Spleen (tissue), 11 donors: ENCODE measurements around the gene PRKCH. TPM values are rescaled to one million over a fixed set of nuclear protein-coding genes. Genes with fewer than 3 reads are reported as not detected.

ENCODE experiments used
- DNase-seq: peaks from one replicate; pipeline ENCODE4 v3.0.0-alpha.2; 2020
- H3K27ac ChIP-seq, 8 donors: fragments of 200-600 bp; sonication (generic) in 7 of 8; 1 replicate in 4 of 8; 2 replicates in 4 of 8; pipeline versions ENCODE4 v1.5.0 to v1.8.0; 2016 to 2021; ENCODE audit warnings: inconsistent platforms in 4 of 8, mild to moderate bottlenecking in 4 of 8, moderate library complexity in 1 of 8
- H3K27me3 ChIP-seq, 7 donors: fragments of 200-600 bp; sonication (generic) in 6 of 7; replicated peaks in 1 of 7; 1 replicate in 4 of 7; 2 replicates in 3 of 7; pipeline versions ENCODE4 v1.5.0 to v1.8.0; 2016 to 2021; ENCODE audit warnings: inconsistent platforms in 3 of 7, mild to moderate bottlenecking in 1 of 7
- H3K36me3 ChIP-seq, 6 donors: fragments of 200-600 bp; sonication (generic) in 5 of 6; 1 replicate in 4 of 6; 2 replicates in 2 of 6; pipeline versions ENCODE4 v1.5.0 to v1.8.0; 2016 to 2021; ENCODE audit warnings: inconsistent platforms in 2 of 6
- H3K4me1 ChIP-seq, 6 donors: fragments of 200-600 bp; sonication (generic) in 5 of 6; 1 replicate in 3 of 6; 2 replicates in 3 of 6; pipeline versions ENCODE4 v1.5.0 to v1.8.0; 2016 to 2021; ENCODE audit warnings: inconsistent platforms in 3 of 6
- H3K4me3 ChIP-seq, 8 donors: fragments of 200-600 bp; sonication (generic) in 7 of 8; 1 replicate in 4 of 8; 2 replicates in 4 of 8; pipeline versions ENCODE4 v1.5.0 to v1.8.0; 2016 to 2021; ENCODE audit warnings: inconsistent platforms in 4 of 8, mild to moderate bottlenecking in 4 of 8, moderate library complexity in 2 of 8
- H3K9me3 ChIP-seq, 8 donors: fragments of 200-600 bp; sonication (generic) in 7 of 8; 1 replicate in 4 of 8; 2 replicates in 4 of 8; pipeline versions ENCODE4 v1.5.0 to v1.8.0; 2016 to 2021; ENCODE audit warnings: inconsistent platforms in 4 of 8
- POLR2A ChIP-seq, 3 donors: fragments of 450-650 bp; IDR thresholded peaks; one replicate each; pipeline ENCODE4 v1.5.1; 2017; ENCODE audit warnings: antibody characterized with exemption in 3 of 3, mild to moderate bottlenecking in 1 of 3
- POLR2AphosphoS5 ChIP-seq, 3 donors: sonication (generic); formaldehyde crosslinking; IDR thresholded peaks; one replicate each; pipeline ENCODE4 v1.5.1; 2017; ENCODE audit warnings: antibody characterized with exemption in 3 of 3
- WGBS, 5 donors: extraction: QIAGEN DNeasy Blood & Tissue Kit in 3 of 5; methylation state at CpG; one replicate each; pipeline versions ENCODE4 v1.1.5 to v1.1.7; 2013 to 2018; 5-methylcytosine and 5-hydroxymethylcytosine counted together
- intact Hi-C: fragments of 100-400 bp; cut with DNase I; formaldehyde crosslinking; loops from one replicate; pipeline ENCODE4 v1.15.0; 2023; ENCODE audit warnings: low total_unique reads
- polyA plus RNA-seq, 3 donors: library from polyadenylated mRNA; stranded (reverse); fragments of 200-250 nt; gene quantifications; one replicate each; pipeline ENCODE4 v1.2.1, GENCODE V29; 2013
- total RNA-seq, 7 donors: library from RNA; depleted of rRNA in 3 of 7; stranded (reverse); fragments of >200 nt in 3 of 7; fragmentation: NEBNext Ultra II Directional in 4 of 7; extraction: Animal tissue kit (Norgen Biotek cat#: 25700) in 4 of 7; gene quantifications; one replicate each; pipeline versions ENCODE4 v1.1.0 to v1.2.1, GENCODE V29; 2016 to 2021
- TF ChIP-seq, protein P1 (sequence below), 11 experiments: fragments of 200-600 bp in 7 of 11; fragments of 450-650 bp in 4 of 11; sonication (generic) in 4 of 11; IDR thresholded peaks in 8 of 11; conservative IDR thresholded peaks in 3 of 11; 1 replicate in 7 of 11; 2 replicates in 4 of 11; pipeline versions ENCODE4 v1.4.0 to v1.8.0; 2016 to 2021; ENCODE audit warnings: antibody characterized with exemption in 11 of 11, inconsistent platforms in 4 of 11, mild to moderate bottlenecking in 1 of 11
- donor health status: healthy with polysubstance abuse.
- donor health status: DM: no; HTN: no; CAD: no; lungs with moderate emphysema.
- donor health status: DM: no; HTN: no; CAD: no.
- donor health status: Bipolar disorder and iron deficiency.
- donor health status: healthy.
- donor health status: DM: no; HTN: no; CAD: no.
- donor health status: DM: yes; HTN: yes; CAD: no.

The PRKCH gene
- total and polyA plus RNA-seq, 10 donors: 10.0 to 184 (median 105) TPM

DNA sequence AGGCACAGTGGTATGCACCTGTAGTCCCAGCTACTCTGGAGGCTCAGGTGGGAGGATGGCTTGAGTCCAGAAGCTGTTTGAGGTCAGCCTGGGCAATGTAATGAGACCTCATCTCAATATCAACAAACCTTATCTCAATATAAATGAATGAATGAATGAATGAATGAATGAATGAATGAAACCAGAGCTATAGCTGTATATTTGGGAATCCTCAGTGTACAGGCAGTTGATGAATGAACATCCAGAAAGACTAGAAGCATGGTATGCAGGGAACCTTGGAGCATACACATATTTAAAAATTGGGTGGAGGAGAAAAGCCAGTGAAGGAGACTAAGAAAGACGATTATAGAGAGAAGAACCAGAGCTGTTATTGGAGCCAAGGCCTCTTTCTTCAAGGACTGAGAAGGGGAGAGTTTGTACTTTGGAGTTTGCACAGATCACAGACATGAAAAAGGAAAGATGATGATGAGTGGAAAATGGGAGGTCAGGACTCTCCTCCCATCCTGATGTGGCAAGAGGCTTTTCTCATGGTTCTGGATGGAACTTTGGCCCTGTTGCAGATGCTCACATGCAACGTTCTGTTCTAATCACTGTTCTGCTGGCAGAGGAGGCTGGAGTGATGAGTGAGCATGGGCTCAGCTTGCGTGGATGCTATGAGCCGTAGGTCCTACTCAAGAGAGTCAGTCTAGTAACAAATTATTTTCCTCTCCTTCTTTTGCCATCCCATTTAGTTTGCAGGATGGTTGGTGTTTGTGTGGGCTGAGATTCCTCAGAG is 114.4 kb downstream of the PRKCH start:
- Histone ChIP-seq H3K27ac (peak overlapping the region in 3 of 8 donors; percentile 21 to 74 (median 28)), H3K4me3 (no peak overlapping the region), H3K36me3 (no peaks in the 10 kb centered on the region), H3K9me3 (no peaks in the 10 kb centered on the region), H3K27me3 (no peaks in the 10 kb centered on the region), H3K4me1 (peaks cover 43 to 100% (median 69%) of the 10 kb centered on the region in 6 donors)
- TF ChIP-seq, protein P1, sequence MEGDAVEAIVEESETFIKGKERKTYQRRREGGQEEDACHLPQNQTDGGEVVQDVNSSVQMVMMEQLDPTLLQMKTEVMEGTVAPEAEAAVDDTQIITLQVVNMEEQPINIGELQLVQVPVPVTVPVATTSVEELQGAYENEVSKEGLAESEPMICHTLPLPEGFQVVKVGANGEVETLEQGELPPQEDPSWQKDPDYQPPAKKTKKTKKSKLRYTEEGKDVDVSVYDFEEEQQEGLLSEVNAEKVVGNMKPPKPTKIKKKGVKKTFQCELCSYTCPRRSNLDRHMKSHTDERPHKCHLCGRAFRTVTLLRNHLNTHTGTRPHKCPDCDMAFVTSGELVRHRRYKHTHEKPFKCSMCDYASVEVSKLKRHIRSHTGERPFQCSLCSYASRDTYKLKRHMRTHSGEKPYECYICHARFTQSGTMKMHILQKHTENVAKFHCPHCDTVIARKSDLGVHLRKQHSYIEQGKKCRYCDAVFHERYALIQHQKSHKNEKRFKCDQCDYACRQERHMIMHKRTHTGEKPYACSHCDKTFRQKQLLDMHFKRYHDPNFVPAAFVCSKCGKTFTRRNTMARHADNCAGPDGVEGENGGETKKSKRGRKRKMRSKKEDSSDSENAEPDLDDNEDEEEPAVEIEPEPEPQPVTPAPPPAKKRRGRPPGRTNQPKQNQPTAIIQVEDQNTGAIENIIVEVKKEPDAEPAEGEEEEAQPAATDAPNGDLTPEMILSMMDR (IDR thresholded peaks at IDR 0.05 in 8 of 11, conservative IDR thresholded peaks at IDR 0.05 in 3 of 11): no peak
- TF ChIP-seq POLR2AphosphoS5 (IDR thresholded peaks at IDR 0.05) (peak in 1 of 3 donors; percentile 49), POLR2A (IDR thresholded peaks at IDR 0.05) (no peak)
- WGBS, 5 donors: 75 to 88% (median 76%) methylated on average over 4 of the region's 4 CpGs
- intact Hi-C loops: no loop called here
- no peak for DNase-seq

DNA sequence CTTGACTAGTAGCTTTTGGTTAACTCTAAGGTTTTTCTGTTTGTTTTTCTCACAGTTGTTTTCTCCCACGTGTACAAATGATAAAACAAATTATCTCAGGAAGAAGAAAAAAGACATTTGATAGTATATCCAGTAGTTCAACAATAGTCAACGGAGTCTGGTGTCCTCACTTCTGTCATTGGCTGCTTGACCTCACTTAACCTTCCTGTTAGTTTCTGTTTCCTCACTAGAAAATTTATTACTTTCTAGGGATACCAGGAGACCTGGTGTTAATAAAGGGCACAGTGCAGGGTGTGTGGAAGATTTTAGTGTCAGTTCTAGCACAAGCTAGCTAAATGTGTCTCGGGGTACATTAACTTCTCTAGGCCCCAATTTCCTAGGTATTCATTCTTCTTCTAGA is 116.0 kb downstream of the PRKCH start:
- intact Hi-C loops: no loop called here
- H3K27me3 ChIP-seq: no peaks in the 10 kb centered on the region
- H3K27ac ChIP-seq: peak overlapping the region in 5 of 8 donors; percentile 54 to 74 (median 65)
- WGBS, 5 donors: 35 to 43% (median 38%) methylated on average over 3 of the region's 3 CpGs
- no peaks in the 10 kb centered on the region for H3K36me3 ChIP-seq
- H3K4me3 ChIP-seq: no peak overlapping the region
- no peak for DNase-seq
- TF ChIP-seq POLR2A (IDR thresholded peaks at IDR 0.05) (no peak), POLR2AphosphoS5 (IDR thresholded peaks at IDR 0.05) (no peak)
- TF ChIP-seq, protein P1 (IDR thresholded peaks at IDR 0.05 in 8 of 11, conservative IDR thresholded peaks at IDR 0.05 in 3 of 11): no peak
- H3K4me1 ChIP-seq: peaks cover 39 to 100% (median 73%) of the 10 kb centered on the region in 6 donors
- no peaks in the 10 kb centered on the region for H3K9me3 ChIP-seq

DNA sequence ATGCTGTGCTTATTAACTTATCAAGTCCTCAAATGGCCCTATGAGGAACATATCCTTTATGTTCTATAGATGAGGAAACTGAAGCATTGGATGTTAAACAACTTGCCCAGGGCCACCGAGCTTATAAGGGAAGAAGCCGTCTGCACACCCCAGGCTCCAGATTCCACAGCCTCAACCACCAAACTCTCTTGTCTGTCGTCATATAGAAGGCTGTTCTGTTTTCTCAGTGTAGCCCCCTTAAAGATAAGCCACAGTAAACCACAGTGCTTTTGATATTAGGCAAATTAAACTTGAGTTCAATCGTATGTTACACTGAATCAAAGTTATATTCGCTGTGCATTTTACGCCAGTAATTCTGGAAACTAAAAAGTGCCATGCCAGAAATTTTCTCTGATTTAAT is 116.7 kb downstream of the PRKCH start:
- Histone ChIP-seq H3K27ac (peak overlapping the region in 5 of 8 donors; percentile 54 to 74 (median 65)), H3K4me3 (no peak overlapping the region), H3K36me3 (no peaks in the 10 kb centered on the region), H3K27me3 (no peaks in the 10 kb centered on the region), H3K9me3 (no peaks in the 10 kb centered on the region), H3K4me1 (peaks cover 35 to 100% (median 70%) of the 10 kb centered on the region in 6 donors)
- TF ChIP-seq, protein P1 (IDR thresholded peaks at IDR 0.05 in 8 of 11, conservative IDR thresholded peaks at IDR 0.05 in 3 of 11): no peak
- no peak for TF ChIP-seq POLR2A (IDR thresholded peaks at IDR 0.05)
- WGBS, 5 donors: 63 to 74% (median 69%) methylated on average over 6 of the region's 6 CpGs
- no peak for DNase-seq
- intact Hi-C loops: no loop called here

DNA sequence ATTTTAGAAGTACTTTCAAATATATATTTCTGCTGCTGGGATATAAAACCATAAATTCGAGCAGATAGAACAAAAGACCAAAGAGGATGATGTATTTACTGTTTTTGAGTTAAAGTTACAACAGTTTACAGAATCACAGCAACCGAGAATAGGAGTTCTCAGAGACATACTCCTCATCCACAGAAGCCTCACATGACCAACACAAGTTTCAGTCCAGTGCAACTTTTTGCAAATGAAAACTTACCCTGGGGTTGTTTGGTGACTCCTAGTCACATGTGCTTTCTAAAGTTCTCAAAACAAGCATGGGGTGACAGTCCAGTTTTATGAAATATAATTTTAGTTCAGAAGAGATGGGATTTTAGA is 117.1 kb downstream of the PRKCH start:
- no peaks in the 10 kb centered on the region for H3K36me3 ChIP-seq
- H3K4me3 ChIP-seq: peak overlapping the region in 2 of 8 donors; percentile 0 to 42
- peaks cover 35 to 100% (median 67%) of the 10 kb centered on the region in 6 donors for H3K4me1 ChIP-seq
- H3K27me3 ChIP-seq: no peaks in the 10 kb centered on the region
- DNase-seq: no peak
- H3K27ac ChIP-seq: peak overlapping the region in 7 of 8 donors; percentile 53 to 74 (median 64)
- WGBS, 5 donors: 57 to 64% (median 59%) methylated on average over 2 of the region's 2 CpGs
- no peaks in the 10 kb centered on the region for H3K9me3 ChIP-seq
- TF ChIP-seq, protein P1 (IDR thresholded peaks at IDR 0.05 in 8 of 11, conservative IDR thresholded peaks at IDR 0.05 in 3 of 11): no peak
- TF ChIP-seq POLR2AphosphoS5 (IDR thresholded peaks at IDR 0.05) (no peak), POLR2A (IDR thresholded peaks at IDR 0.05) (no peak)
- intact Hi-C loops: no loop called here
